A549 (cell line): ENCODE measurements around the gene ILRUN. TPM values are rescaled to one million over a fixed set of nuclear protein-coding genes. Genes with fewer than 3 reads are reported as not detected.

Source experiments
- ATAC-seq, 2 experiments: fragments of 200-7000 bp in 1 of 2; fragments of >200 bp in 1 of 2; cut with Nextera tagmentation in 1 of 2; cut with Tn5 transposase in 1 of 2; 3 replicates each; pipeline versions ENCODE4 v1.8.0 to v1.9.1; 2018 to 2020; ENCODE audit warnings: mild to moderate bottlenecking in 1 of 2, moderate library complexity in 1 of 2
- CTCF ChIA-PET: fragments of 300-600 bp; sonication (Branson Sonifier 250); formaldehyde crosslinking; extraction: SDS; loops from one replicate; lab custom pipeline; 2021; ENCODE audit warnings: antibody characterized with exemption, inconsistent platforms; lab: Yijun Ruan, JAX
- POLR2A ChIA-PET: fragments of 350-600 bp; formaldehyde crosslinking; extraction: SDS; loops from one replicate; lab custom pipeline; 2021; ENCODE audit warnings: antibody characterized with exemption, inconsistent platforms; lab: Yijun Ruan, JAX
- DNase-seq, 2 experiments: peaks; one replicate each; pipeline versions ENCODE4 v3.0.0 to v3.0.0-alpha.2; 2011 to 2016; ENCODE audit warnings: low read depth in 1 of 2, low spot score in 1 of 2
- FAIRE-seq: peaks from 2 replicates; lab custom pipeline; 2011; peaks lifted over from hg19 to GRCh38; lab: Jason Lieb, UNC
- H3K27ac ChIP-seq, 2 experiments: fragments of >200 bp; sonication (Bioruptor Twin); formaldehyde crosslinking; 3 replicates each; pipeline ENCODE4 v1.5.1; 2016 to 2017
- H3K4me1 ChIP-seq: fragments of >200 bp; sonication (Bioruptor Twin); formaldehyde crosslinking; 3 replicates; pipeline ENCODE4 v1.6.1; 2016
- H3K4me2 ChIP-seq: fragments of >200 bp; sonication (Bioruptor Twin); formaldehyde crosslinking; 3 replicates; pipeline ENCODE4 v1.6.1; 2016
- H3K4me3 ChIP-seq: fragments of >200 bp; sonication (Bioruptor Twin); formaldehyde crosslinking; 3 replicates; pipeline ENCODE4 v1.5.1; 2016
- H3K9me3 ChIP-seq: fragments of >200 bp; sonication (Bioruptor Twin); formaldehyde crosslinking; 3 replicates; pipeline ENCODE4 v1.6.1; 2016
- BHLHE40 ChIP-seq: IDR thresholded peaks from 2 replicates; pipeline ENCODE4 v1.6.1; 2012; ENCODE audit warnings: low read depth, low read length, inconsistent platforms
- CBX2 ChIP-seq: fragments of 200-600 bp; sonication (generic); IDR thresholded peaks from 2 replicates; pipeline ENCODE4 v1.6.1; 2016; ENCODE audit warnings: low read depth, mild to moderate bottlenecking, borderline replicate concordance
- CBX8 ChIP-seq: fragments of 200-600 bp; sonication (generic); IDR thresholded peaks from 2 replicates; pipeline ENCODE4 v1.6.1; 2016
- CHD2 ChIP-seq: fragments of 150-350 bp; IDR thresholded peaks from 2 replicates; pipeline ENCODE4 v1.6.1; 2014; ENCODE audit warnings: low read length; ENCODE audit not compliant: partially characterized antibody
- EHF ChIP-seq: fragments of 250-450 bp; sonication (Bioruptor Pico); IDR thresholded peaks from 2 replicates; pipeline ENCODE4 v1.5.0; 2020; ENCODE audit warnings: mild to moderate bottlenecking
- EHMT2 ChIP-seq: fragments of 200-600 bp; sonication (generic); IDR thresholded peaks from 2 replicates; pipeline ENCODE4 v1.6.1; 2016; ENCODE audit warnings: antibody characterized with exemption, low read depth, mild to moderate bottlenecking, moderate library complexity
- GATA3 ChIP-seq: IDR thresholded peaks from 2 replicates; pipeline ENCODE4 v1.6.1; 2012; ENCODE audit warnings: borderline replicate concordance
- HDAC2 ChIP-seq: fragments of 200-600 bp; sonication (generic); IDR thresholded peaks from 2 replicates; pipeline ENCODE4 v1.6.1; 2016
- HOXA7 ChIP-seq: fragments of 250-450 bp; sonication (Bioruptor Pico); IDR thresholded peaks from 2 replicates; pipeline ENCODE4 v1.5.0; 2020; ENCODE audit warnings: mild to moderate bottlenecking, moderate library complexity
- HOXB13 ChIP-seq: fragments of 250-450 bp; sonication (Bioruptor Pico); IDR thresholded peaks from 2 replicates; pipeline ENCODE4 v1.5.0; 2020; ENCODE audit warnings: low read depth, mild to moderate bottlenecking, moderate library complexity
- KDM1A ChIP-seq: fragments of 200-600 bp; sonication (generic); IDR thresholded peaks from 2 replicates; pipeline ENCODE4 v1.6.1; 2016; ENCODE audit warnings: low read depth, mild to moderate bottlenecking
- MYC ChIP-seq: IDR thresholded peaks from 2 replicates; pipeline ENCODE4 v1.6.1; 2012; ENCODE audit warnings: mild to moderate bottlenecking, inconsistent platforms, low read length, improper control_type of control experiment, borderline replicate concordance
- NFE2L2 ChIP-seq: fragments of 150-350 bp; conservative IDR thresholded peaks from 2 replicates; pipeline ENCODE4 v1.6.1; 2014; ENCODE audit warnings: low read length
- RCOR1 ChIP-seq: fragments of 150-350 bp; IDR thresholded peaks from 2 replicates; pipeline ENCODE4 v1.6.1; 2014; ENCODE audit warnings: antibody characterized with exemption, low read length, low read depth
- RNF2 ChIP-seq: fragments of 200-600 bp; sonication (generic); IDR thresholded peaks from 2 replicates; pipeline ENCODE4 v1.6.1; 2016; ENCODE audit warnings: low read depth, mild to moderate bottlenecking, antibody characterized with exemption, moderate library complexity, borderline replicate concordance
- SMC3 ChIP-seq: fragments of >200 bp; sonication (Bioruptor Twin); formaldehyde crosslinking; IDR thresholded peaks from 3 replicates; pipeline ENCODE4 v1.6.1; 2018; ENCODE audit warnings: inconsistent platforms
- TFCP2L1 ChIP-seq: fragments of 250-450 bp; sonication (Bioruptor Pico); IDR thresholded peaks from 2 replicates; pipeline ENCODE4 v1.5.0; 2021; ENCODE audit warnings: mild to moderate bottlenecking
- TP53 ChIP-seq: fragments of 250-450 bp; sonication (Bioruptor Pico); IDR thresholded peaks from 2 replicates; pipeline ENCODE4 v1.5.0; 2021; ENCODE audit warnings: mild to moderate bottlenecking, moderate library complexity
- ZSCAN20 ChIP-seq: fragments of 250-450 bp; sonication (Bioruptor Pico); IDR thresholded peaks from 2 replicates; pipeline ENCODE4 v1.8.0; 2022; ENCODE audit warnings: mild to moderate bottlenecking, moderate library complexity
- WGBS: methylation state at CpG from one replicate; pipeline ENCODE4 v1.1.6; 2017; ENCODE audit errors: missing lambda C conversion rate; 5-methylcytosine and 5-hydroxymethylcytosine counted together
- polyA plus RNA-seq, 4 experiments: library from polyadenylated mRNA; depleted of rRNA in 3 of 4; stranded (reverse); fragments of >200 nt; fragmentation: RNase III in 1 of 4; extraction: RNeasy Plus Mini Kit Qiagen cat#74134 plus additional on column Dnase treatment in 1 of 4; gene quantifications; 2 replicates in 3 of 4; 3 replicates in 1 of 4; pipeline ENCODE4 v1.2.3, GENCODE V29; 2011 to 2017
- TF ChIP-seq, protein P1 (sequence below): fragments of >200 bp; sonication (Bioruptor Twin); formaldehyde crosslinking; IDR thresholded peaks from 3 replicates; pipeline ENCODE4 v1.5.1; 2016
- TF ChIP-seq, protein P2 (sequence below): fragments of 250-450 bp; sonication (Bioruptor Pico); IDR thresholded peaks from 2 replicates; pipeline ENCODE4 v1.5.0; 2020; ENCODE audit warnings: low read depth, mild to moderate bottlenecking, moderate library complexity
- TF ChIP-seq, protein P3 (sequence below): fragments of >200 bp; sonication (Bioruptor Twin); formaldehyde crosslinking; IDR thresholded peaks from 2 replicates; pipeline ENCODE4 v1.6.1; 2016

The ILRUN gene
- polyA plus RNA-seq, 2 of the 4 experiments (the other 2 are of a cell fraction) = 28.6 to 36.1 TPM

DNA sequence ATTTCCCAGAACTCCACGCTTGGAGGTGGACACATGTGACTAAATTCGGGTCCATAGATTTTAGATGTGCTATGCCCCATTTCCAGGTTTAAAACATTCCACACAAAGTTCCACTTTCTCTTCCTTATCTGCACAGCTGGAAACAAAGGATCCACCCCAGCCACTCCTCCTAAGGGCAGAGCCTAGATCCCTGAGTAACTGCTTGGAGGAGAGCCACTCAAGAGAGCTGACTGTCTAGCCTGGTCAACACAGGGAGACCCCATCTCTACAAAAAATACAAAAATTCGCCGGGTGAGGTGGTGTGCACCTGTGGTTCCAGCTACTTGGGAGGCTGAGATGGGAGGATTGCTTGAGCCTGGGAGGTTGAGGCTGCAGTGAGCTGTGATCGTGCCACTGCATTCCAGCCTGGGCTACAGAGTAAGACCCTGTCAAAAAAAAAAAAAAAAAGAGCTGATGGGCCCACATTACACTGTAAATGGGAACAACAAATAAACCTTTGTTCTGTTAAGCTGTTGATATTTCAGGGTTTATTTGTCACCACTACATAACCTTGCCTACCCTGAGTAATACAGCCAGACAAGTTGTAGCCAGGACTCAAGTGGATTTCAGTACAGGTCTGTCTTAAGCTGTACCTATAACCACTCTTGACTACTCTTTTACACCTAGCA lies 35.0 kb upstream of the ILRUN start (continued):
- TF ChIP-seq, protein P1, sequence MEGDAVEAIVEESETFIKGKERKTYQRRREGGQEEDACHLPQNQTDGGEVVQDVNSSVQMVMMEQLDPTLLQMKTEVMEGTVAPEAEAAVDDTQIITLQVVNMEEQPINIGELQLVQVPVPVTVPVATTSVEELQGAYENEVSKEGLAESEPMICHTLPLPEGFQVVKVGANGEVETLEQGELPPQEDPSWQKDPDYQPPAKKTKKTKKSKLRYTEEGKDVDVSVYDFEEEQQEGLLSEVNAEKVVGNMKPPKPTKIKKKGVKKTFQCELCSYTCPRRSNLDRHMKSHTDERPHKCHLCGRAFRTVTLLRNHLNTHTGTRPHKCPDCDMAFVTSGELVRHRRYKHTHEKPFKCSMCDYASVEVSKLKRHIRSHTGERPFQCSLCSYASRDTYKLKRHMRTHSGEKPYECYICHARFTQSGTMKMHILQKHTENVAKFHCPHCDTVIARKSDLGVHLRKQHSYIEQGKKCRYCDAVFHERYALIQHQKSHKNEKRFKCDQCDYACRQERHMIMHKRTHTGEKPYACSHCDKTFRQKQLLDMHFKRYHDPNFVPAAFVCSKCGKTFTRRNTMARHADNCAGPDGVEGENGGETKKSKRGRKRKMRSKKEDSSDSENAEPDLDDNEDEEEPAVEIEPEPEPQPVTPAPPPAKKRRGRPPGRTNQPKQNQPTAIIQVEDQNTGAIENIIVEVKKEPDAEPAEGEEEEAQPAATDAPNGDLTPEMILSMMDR = no peak
- TF ChIP-seq NFE2L2 (no peak), CHD2 (no peak), HOXA7 (CRISPR knock-in tag) (no peak), HDAC2 (no peak), EHF (CRISPR knock-in tag) (no peak)

DNA sequence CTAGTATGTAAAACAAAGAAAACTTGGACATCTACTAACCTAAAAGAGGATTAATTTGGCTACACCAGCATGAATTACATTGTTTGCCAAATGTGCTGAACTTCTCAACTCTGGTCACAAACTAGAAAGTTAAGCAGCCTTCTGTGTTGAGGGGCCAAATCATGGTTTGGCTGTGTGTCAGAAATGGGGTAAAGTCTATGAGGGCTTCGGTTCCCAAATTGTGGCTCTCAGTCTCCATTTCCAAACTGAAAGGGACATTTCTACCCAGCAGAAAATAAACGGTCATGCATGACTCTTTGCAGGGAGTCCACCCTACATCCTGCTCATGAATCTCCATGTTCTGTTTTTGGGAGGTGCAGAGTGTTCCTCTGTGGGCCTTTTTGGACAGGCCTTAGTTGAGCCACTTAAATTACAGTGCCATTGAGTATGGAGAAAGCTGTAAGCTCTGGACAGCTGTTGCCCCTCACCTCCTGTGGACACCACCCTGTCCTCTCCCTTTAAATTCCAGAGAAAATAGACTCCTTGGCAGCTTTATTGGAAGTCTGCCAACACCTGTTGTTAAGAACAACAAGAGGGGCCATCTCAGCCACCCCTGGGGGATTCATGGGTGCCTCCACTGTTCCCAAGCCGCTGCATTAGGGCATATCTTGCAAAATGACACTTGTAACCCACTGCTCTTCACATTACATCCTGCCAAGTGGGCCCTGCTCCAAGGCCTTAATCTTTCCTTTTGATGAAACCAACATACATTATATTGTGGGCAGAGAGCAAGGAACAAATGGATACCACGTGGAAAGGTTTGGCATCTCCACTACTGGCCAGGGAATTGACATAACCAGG lies 33.3 kb upstream of the ILRUN start:
- 77% methylated on average over 4 of the region's 4 CpGs for WGBS
- POLR2A ChIA-PET = no interaction called here
- CTCF ChIA-PET = interaction anchor here (0.6 kb wide), 1 partner anchor 60 kb away, joined by 3 read pairs; no protein-coding TSS in a partner anchor
- TF ChIP-seq, protein P2, sequence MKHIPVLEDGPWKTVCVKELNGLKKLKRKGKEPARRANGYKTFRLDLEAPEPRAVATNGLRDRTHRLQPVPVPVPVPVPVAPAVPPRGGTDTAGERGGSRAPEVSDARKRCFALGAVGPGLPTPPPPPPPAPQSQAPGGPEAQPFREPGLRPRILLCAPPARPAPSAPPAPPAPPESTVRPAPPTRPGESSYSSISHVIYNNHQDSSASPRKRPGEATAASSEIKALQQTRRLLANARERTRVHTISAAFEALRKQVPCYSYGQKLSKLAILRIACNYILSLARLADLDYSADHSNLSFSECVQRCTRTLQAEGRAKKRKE (CRISPR knock-in tag) = no peak
- H3K4me1 ChIP-seq = no peaks in the 10 kb centered on the region
- FAIRE-seq (no peak), ATAC-seq (no peak), DNase-seq (no peak)
- H3K4me2 ChIP-seq = no peak overlapping the region
- no peak overlapping the region for H3K27ac ChIP-seq
- peaks cover 6% of the 10 kb centered on the region; the same call in 2 of the 3 replicates for H3K9me3 ChIP-seq
- no peak overlapping the region for H3K4me3 ChIP-seq

DNA sequence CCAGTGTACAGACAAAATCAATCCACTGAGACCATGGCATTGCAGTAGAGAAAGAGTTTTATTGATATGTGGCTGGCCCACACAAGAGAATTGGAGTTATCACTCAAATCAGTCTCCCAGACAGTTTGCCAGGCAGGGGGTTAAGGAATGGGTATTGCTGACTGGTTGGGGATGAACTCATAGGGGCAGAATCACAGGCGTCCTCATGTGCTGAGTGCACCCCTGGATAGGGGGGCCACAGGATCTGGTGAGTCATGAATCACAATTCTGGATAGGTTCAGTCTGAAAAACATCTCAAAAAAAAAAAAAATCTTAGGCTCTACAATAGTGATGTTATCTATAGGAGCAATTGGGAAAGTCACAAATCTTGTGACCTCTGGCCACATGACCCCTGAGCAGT lies 29.5 kb upstream of the ILRUN start:
- DNase-seq = no peak
- no peak for TF ChIP-seq TFCP2L1 (CRISPR knock-in tag)
- TF ChIP-seq RNF2 = no peak
- TF ChIP-seq TP53 (CRISPR knock-in tag) = no peak
- TF ChIP-seq, protein P3, sequence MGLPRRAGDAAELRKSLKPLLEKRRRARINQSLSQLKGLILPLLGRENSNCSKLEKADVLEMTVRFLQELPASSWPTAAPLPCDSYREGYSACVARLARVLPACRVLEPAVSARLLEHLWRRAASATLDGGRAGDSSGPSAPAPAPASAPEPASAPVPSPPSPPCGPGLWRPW = no peak
- no peak for TF ChIP-seq SMC3
- no peak for TF ChIP-seq CBX2
- TF ChIP-seq HOXB13 (CRISPR knock-in tag) = no peak
- TF ChIP-seq RCOR1 = no peak
- no peak for TF ChIP-seq BHLHE40
- TF ChIP-seq GATA3 = no peak
- TF ChIP-seq HDAC2 = no peak
- TF ChIP-seq EHMT2 = no peak
- TF ChIP-seq KDM1A = no peak
- no peak for TF ChIP-seq MYC
- no peak for TF ChIP-seq ZSCAN20
- no peak for TF ChIP-seq CBX8
- peaks cover 6% of the 10 kb centered on the region; the same call in 2 of the 3 replicates for H3K9me3 ChIP-seq
- H3K4me2 ChIP-seq = no peak overlapping the region
- H3K4me3 ChIP-seq = no peak overlapping the region
- no peak for FAIRE-seq
- no peak overlapping the region for H3K27ac ChIP-seq
- H3K4me1 ChIP-seq = peaks cover 9% of the 10 kb centered on the region
- CTCF ChIA-PET = no interaction called here
- 62% methylated on average over 1 of the region's 1 CpG for WGBS
- POLR2A ChIA-PET = no interaction called here
- no peak for ATAC-seq
